ENCODE results near the gene SNX30.

DNA sequence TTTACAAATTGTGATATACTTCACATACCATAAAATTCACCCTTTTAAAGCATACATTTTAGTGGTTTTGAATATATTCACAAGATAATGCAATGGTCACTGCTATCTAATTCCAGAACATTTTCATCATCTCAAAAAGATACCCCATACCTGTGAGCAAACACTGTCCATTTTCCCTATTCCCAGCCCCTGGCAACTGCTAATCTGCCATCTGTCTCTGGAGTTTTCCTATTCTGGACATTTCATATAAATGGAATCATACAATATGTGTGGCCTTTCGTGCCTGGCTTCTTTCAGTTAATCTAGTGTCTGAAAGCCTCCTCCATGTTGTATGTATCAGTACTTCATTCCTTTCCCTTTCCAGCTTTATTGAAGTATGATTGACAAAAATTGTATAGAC lies 14.7 kb downstream of the SNX30 start:
- TF ChIP-seq, protein P1, sequence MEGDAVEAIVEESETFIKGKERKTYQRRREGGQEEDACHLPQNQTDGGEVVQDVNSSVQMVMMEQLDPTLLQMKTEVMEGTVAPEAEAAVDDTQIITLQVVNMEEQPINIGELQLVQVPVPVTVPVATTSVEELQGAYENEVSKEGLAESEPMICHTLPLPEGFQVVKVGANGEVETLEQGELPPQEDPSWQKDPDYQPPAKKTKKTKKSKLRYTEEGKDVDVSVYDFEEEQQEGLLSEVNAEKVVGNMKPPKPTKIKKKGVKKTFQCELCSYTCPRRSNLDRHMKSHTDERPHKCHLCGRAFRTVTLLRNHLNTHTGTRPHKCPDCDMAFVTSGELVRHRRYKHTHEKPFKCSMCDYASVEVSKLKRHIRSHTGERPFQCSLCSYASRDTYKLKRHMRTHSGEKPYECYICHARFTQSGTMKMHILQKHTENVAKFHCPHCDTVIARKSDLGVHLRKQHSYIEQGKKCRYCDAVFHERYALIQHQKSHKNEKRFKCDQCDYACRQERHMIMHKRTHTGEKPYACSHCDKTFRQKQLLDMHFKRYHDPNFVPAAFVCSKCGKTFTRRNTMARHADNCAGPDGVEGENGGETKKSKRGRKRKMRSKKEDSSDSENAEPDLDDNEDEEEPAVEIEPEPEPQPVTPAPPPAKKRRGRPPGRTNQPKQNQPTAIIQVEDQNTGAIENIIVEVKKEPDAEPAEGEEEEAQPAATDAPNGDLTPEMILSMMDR (IDR thresholded peaks at IDR 0.05; ENCODE audit: low read depth, low read length): no peak
- TF ChIP-seq POLR2A (IDR thresholded peaks at IDR 0.05; ENCODE audit: extremely low read depth, insufficient read length): no peak

Measured in NB4 (cell line).